Caco-2 (cell line): Measurements from ENCODE around the gene KLF13. TPM values are rescaled to one million over a fixed set of nuclear protein-coding genes. Genes with fewer than 3 reads are reported as not detected.

Source experiments
- BruUV-seq: library from RNA; stranded (reverse); fragments of 400-500 nt; replicated peaks from 2 replicates; lab custom pipeline; 2021; lab: Mats Ljungman, UMichigan
- CTCF ChIA-PET: fragments of 300-600 bp; sonication (Branson Sonifier 250); formaldehyde crosslinking; loops from one replicate; lab custom pipeline; 2022; ENCODE audit warnings: antibody characterized with exemption; lab: Charles Lee
- POLR2A ChIA-PET: fragments of 300-600 bp; sonication (Branson Sonifier 250); formaldehyde crosslinking; loops from one replicate; lab custom pipeline; 2022; ENCODE audit warnings: antibody characterized with exemption; lab: Charles Lee
- DNase-seq, 2 experiments: peaks; one replicate each; pipeline versions ENCODE4 v3.0.0 to v3.0.0-alpha.2; 2020 to 2022
- H3K27me3 ChIP-seq: replicated peaks from 2 replicates; pipeline ENCODE4 v1.6.0; 2011; ENCODE audit warnings: low read length; ENCODE audit not compliant: control insufficient read depth, insufficient read depth
- H3K36me3 ChIP-seq: 2 replicates; pipeline ENCODE4 v1.5.1; 2011; ENCODE audit warnings: low read length; ENCODE audit not compliant: control insufficient read depth, insufficient read depth
- H3K4me1 ChIP-seq: fragments of 250-450 bp; sonication (Bioruptor Pico); 2 replicates; pipeline ENCODE4 v1.5.1; 2020; ENCODE audit warnings: mild to moderate bottlenecking
- H3K4me3 ChIP-seq: 2 replicates; pipeline ENCODE4 v1.5.1; 2011; ENCODE audit warnings: low read depth, mild to moderate bottlenecking, control low read depth, low read length
- H3K9me3 ChIP-seq: fragments of 250-450 bp; sonication (Bioruptor Pico); 2 replicates; pipeline ENCODE4 v1.5.1; 2020; ENCODE audit warnings: mild to moderate bottlenecking, moderate library complexity
- H3K27ac Mint-ChIP-seq: one replicate; pipeline ENCODE4 v1.8.0; 2022; ENCODE audit warnings: mixed read lengths; ENCODE audit not compliant: unreplicated experiment
- H3K27me3 Mint-ChIP-seq: one replicate; pipeline ENCODE4 v1.8.0; 2022; ENCODE audit warnings: mixed read lengths; ENCODE audit not compliant: insufficient read depth, unreplicated experiment
- H3K36me3 Mint-ChIP-seq: one replicate; pipeline ENCODE4 v1.8.0; 2022; ENCODE audit warnings: mild to moderate bottlenecking, mixed read lengths; ENCODE audit not compliant: insufficient read depth, unreplicated experiment
- H3K4me1 Mint-ChIP-seq: one replicate; pipeline ENCODE4 v1.8.0; 2022; ENCODE audit warnings: low read depth, mixed read lengths; ENCODE audit not compliant: unreplicated experiment
- H3K4me3 Mint-ChIP-seq: one replicate; pipeline ENCODE4 v1.8.0; 2022; ENCODE audit warnings: mild to moderate bottlenecking, moderate library complexity, mixed read lengths; ENCODE audit not compliant: unreplicated experiment
- H3K9me3 Mint-ChIP-seq: one replicate; pipeline ENCODE4 v1.8.0; 2022; ENCODE audit warnings: mixed read lengths; ENCODE audit not compliant: unreplicated experiment
- CTCF ChIP-seq, 2 experiments: fragments of 200-600 bp in 1 of 2; IDR thresholded peaks; 1 replicate in 1 of 2; 2 replicates in 1 of 2; pipeline versions ENCODE4 v1.5.1 to v1.8.0; 2011 to 2022; ENCODE audit warnings: antibody characterized with exemption in 1 of 2, control low read depth in 1 of 2, inconsistent platforms in 1 of 2, low read depth in 1 of 2, low read length in 1 of 2, mild to moderate bottlenecking in 1 of 2, moderate library complexity in 1 of 2; ENCODE audit not compliant: insufficient read depth in 1 of 2, severe bottlenecking in 1 of 2, unreplicated experiment in 1 of 2
- intact Hi-C: fragments of 100-400 bp; cut with micrococcal nuclease; formaldehyde crosslinking; loops from one replicate; pipeline ENCODE4 v1.10.0; 2022; ENCODE audit not compliant: unreplicated experiment
- total RNA-seq: library from RNA; stranded (reverse); gene quantifications from 2 replicates; pipeline ENCODE4 v1.2.3, GENCODE V29; 2022

Gene KLF13
- total RNA-seq, 1 experiment from 2014 or later: 18.8 TPM

GRCh38 chr15:31387479-31388118 is 61.0 kb downstream of the KLF13 start:
- intact Hi-C loops: no loop called here
- Mint-ChIP-seq H3K4me1 (peaks cover 27% of the 10 kb centered on the region), H3K4me3 (no peak overlapping the region), H3K36me3 (peaks cover 8% of the 10 kb centered on the region), H3K27ac (no peak overlapping the region), H3K9me3 (peaks cover 20% of the 10 kb centered on the region), H3K27me3 (no peaks in the 10 kb centered on the region)
- H3K36me3 ChIP-seq: no peaks in the 10 kb centered on the region
- H3K4me1 ChIP-seq: peaks cover 16% of the 10 kb centered on the region
- no peak for TF ChIP-seq CTCF (IDR thresholded peaks at IDR 0.05; ENCODE audit: insufficient read depth in 1 of 2, low read depth in 1 of 2, low read length in 1 of 2, severe bottlenecking in 1 of 2, unreplicated experiment in 1 of 2)
- BruUV-seq: no TSS peak
- CTCF ChIA-PET: no interaction called here
- H3K9me3 ChIP-seq: no peaks in the 10 kb centered on the region
- H3K4me3 ChIP-seq: no peak overlapping the region
- POLR2A ChIA-PET: no interaction called here
- no peak for DNase-seq
- no peaks in the 10 kb centered on the region for H3K27me3 ChIP-seq

- H3K4me3 ChIP-seq: no peak overlapping the region
- Mint-ChIP-seq H3K27me3 (no peaks in the 10 kb centered on the region), H3K4me3 (no peak overlapping the region), H3K4me1 (peaks cover 19% of the 10 kb centered on the region), H3K9me3 (peaks cover 20% of the 10 kb centered on the region), H3K27ac (no peak overlapping the region), H3K36me3 (peaks cover 8% of the 10 kb centered on the region)
- TF ChIP-seq CTCF (IDR thresholded peaks at IDR 0.05; ENCODE audit: insufficient read depth in 1 of 2, low read depth in 1 of 2, low read length in 1 of 2, severe bottlenecking in 1 of 2, unreplicated experiment in 1 of 2): no peak
- ChIA-PET CTCF (no interaction called here), POLR2A (no interaction called here)
- no peaks in the 10 kb centered on the region for H3K27me3 ChIP-seq
- H3K9me3 ChIP-seq: no peaks in the 10 kb centered on the region
- intact Hi-C loops: no loop called here
- H3K36me3 ChIP-seq: no peaks in the 10 kb centered on the region
- no peak for DNase-seq
- BruUV-seq: no TSS peak
- peaks cover 8% of the 10 kb centered on the region for H3K4me1 ChIP-seq
Observed at GRCh38 chr15:31389576-31389975, 62.9 kb downstream of the KLF13 start.

GRCh38 chr15:31390029-31390428 is 63.4 kb downstream of the KLF13 start:
- Histone ChIP-seq H3K9me3 (no peaks in the 10 kb centered on the region), H3K4me3 (no peak overlapping the region), H3K36me3 (no peaks in the 10 kb centered on the region), H3K27me3 (no peaks in the 10 kb centered on the region), H3K4me1 (peaks cover 8% of the 10 kb centered on the region)
- Mint-ChIP-seq H3K36me3 (peaks cover 8% of the 10 kb centered on the region), H3K27ac (peak overlapping the region; percentile 0), H3K4me3 (peak overlapping the region; percentile 86), H3K9me3 (peaks cover 20% of the 10 kb centered on the region), H3K4me1 (peaks cover 19% of the 10 kb centered on the region), H3K27me3 (no peaks in the 10 kb centered on the region)
- POLR2A ChIA-PET: no interaction called here
- intact Hi-C loops: loop anchor here (2.0 kb wide), 1 partner anchor 61 kb away; no protein-coding TSS in a partner anchor
- CTCF ChIA-PET: interaction anchor here (1.1 kb wide), 1 partner anchor 18 kb away, joined by 3 read pairs; no protein-coding TSS in a partner anchor
- no peak for TF ChIP-seq CTCF (IDR thresholded peaks at IDR 0.05; ENCODE audit: insufficient read depth in 1 of 2, low read depth in 1 of 2, low read length in 1 of 2, severe bottlenecking in 1 of 2, unreplicated experiment in 1 of 2)
- DNase-seq: no peak
- no TSS peak for BruUV-seq
